ENCODE data around the gene CTXND1. TPM values are rescaled to one million over a fixed set of nuclear protein-coding genes. Genes with fewer than 3 reads are reported as not detected.

The CTXND1 gene
- total RNA-seq, 1 donor from 2014 or later = 0.41 TPM

DNA sequence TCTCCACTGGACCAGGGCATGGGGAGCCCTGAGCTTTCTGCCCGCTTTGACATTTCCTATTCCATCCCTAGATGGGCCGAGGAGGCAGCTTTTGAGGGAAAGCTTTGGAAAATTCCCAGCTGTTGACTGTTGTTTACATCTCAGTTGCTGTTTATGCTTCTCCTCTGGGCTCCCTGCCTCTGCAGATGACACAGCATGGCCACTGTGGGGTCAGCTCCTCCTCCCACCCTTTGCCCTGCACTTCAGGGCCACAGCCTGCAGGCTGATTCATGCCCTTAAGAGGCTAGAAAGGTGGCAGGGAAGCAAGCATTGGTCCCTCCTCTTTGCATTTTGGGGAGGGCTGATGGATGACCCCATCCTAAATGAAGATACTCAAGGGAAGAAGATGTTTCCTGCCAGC lies 8.5 kb upstream of the CTXND1 start:
- no peak for FAIRE-seq
- DNase-seq (ENCODE audit: low spot score in 2 of 2) = no peak

DNA sequence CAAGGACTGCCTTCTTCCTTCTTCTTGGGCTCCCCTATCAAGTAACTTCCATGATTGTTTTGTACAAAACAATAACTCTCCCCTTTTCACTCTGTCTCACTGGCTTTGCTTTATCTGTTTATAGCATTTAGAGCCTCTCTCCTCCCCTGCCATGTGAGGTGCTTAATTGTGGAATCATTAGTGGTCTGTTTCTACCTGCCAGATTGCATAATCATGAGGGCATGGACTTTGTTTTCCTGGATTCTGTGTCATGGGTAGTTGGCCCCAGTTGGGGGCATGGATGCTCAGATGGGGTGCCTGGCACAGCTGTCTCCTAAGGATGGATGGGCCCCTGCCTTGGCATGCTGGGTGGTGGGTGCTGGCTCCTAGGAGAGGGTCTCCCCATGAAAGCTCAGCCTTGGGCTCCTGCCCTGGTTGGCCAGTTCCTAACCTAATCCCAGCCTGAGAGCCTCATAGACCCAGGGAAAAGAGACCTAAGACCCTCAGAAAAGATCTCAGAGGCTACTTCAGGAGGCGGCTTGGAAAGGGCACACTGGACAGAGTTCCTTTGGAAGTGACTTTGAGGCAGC lies 8.0 kb upstream of the CTXND1 start:
- FAIRE-seq = no peak
- DNase-seq (ENCODE audit: low spot score in 2 of 2) = no peak

DNA sequence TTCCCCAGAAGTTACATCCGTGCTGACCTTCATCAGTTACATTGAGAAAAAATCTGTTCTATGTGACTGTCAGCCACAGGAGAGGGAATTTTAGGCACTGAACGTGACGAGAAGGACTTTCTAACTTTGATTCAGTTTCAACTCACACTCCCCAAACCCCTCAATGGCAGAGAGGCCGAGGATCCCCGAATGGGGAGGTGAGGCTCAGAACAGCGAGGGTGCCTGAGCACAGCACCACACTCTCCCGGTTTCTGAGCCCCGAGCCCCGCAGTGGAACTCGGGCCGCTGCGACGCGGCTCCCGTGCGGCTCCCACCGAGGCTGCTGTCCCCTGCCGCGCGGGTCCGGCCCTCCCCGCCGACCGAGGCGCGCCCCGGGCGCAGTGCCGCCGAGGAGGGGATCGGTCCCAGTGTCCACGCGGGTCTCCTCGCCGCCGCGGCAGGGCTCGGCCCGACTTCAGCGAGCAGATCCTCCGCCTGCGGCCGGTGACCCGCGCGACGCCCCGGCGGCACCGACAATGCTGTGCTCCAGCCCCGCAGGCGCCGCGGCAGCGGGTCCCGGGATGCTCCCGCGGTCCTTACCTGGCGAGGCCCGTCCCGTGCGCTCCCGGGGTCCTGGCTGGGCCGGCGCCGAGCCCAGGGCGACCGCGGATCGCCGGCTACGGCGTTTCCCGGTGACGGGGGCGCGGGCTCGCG lies 439 bp downstream of the CTXND1 start:
- peak in 1 of 2 donors; percentile 34 for DNase-seq (ENCODE audit: low spot score in 2 of 2)
- FAIRE-seq = no peak

DNA sequence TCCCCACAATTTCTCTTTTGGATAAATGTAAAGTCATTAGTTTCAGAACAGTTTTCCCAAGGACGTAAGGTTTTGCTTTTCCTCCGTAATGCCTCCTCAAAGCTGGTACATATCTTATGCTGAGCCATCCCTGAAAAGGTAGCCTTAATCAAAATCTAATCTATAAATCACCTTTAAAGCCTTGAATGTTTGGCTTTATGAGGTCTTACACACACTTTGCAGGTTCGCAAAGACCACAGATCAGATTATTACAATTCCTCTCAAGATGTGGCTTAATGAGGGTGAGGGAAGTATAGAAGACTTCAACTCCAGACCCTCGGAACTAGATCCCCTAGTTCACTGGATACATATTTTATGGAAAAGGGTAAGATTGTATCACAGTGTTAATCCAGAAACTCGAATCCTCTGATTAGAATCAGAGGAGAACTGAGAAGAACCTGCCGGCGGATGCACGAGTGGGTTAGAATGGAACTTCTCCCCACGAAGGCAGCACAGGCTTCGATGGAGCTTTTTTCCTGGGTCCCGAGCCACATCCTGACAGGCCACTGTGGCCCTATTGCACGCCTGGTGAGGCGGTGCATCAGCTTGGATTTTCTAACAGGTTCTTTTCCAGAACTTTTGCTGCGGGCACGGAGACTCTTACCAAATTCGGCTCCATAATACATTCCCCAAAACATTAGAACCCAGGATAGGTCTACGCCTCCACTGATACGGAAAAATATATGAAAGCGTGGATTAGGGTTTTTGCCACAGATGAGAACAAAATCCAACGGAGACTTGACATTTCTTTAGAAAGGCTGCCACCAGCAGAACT lies 1.2 kb downstream of the CTXND1 start:
- DNase-seq (ENCODE audit: low spot score in 2 of 2) = no peak
- no peak for FAIRE-seq

DNA sequence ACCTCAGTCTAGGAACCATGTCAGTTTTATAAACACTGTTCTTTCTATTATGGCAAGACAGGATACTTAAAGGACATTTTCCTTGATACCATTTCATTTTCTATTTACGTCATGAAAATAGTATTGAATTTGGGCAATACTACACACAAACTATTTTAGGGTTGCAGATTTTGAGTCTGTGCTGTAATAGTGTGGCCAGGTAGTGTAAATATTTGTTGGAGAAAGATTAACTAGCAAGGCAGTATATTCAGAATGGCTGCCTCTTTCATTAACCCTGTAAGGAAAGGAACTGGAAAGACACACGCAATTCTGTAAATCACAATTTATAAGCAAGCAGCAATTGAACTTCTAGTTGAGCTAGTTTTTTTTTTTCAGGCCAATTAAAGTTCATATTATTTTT lies 2.0 kb downstream of the CTXND1 start:
- DNase-seq (ENCODE audit: low spot score in 2 of 2) (no peak), FAIRE-seq (no peak)

DNA sequence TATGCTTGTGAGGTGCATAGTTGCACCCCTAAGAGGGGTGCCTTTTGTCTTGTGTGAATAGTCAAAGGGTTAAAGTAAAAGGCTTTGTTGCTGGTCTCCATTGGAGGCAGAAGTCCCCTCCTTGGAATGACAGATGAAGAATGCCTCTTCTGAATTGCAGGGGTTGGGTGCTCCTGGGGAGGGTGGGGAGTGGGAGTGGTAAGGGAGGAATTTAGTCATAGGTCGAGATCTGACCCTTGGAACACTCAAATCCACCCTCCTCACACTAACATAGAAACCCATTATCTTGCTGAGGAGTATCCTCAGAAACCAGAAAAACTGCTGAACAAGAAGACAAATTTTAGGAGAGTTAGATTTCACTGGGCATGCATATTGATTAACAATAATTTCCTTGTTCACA lies 4.7 kb downstream of the CTXND1 start:
- DNase-seq (ENCODE audit: low spot score in 2 of 2) (no peak), FAIRE-seq (no peak)

DNA sequence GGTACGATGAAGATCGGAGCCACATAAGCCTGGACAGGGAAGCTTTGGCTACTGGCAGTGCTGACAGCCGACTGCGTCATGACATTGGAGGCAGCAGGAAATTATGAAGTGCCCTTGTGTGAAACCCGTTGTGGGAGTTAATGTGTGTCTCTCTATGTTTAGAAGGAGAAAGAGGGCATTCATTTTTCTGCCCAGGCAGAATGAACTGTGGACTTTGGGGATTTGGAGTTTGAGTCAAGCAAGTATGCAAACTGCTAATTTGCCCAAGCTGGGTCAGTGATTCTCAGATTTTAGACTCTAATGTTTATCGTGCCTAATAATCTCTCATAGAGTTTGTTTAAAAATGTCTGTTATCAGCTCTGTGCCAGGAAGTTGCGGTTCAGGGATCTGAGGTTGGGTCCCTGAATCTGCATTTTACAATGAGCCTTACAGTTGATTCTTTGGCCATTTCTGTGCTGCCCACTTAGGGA lies 5.6 kb downstream of the CTXND1 start:
- DNase-seq (ENCODE audit: low spot score in 2 of 2) (peak in 1 of 2 donors; percentile 36), FAIRE-seq (no peak)

DNA sequence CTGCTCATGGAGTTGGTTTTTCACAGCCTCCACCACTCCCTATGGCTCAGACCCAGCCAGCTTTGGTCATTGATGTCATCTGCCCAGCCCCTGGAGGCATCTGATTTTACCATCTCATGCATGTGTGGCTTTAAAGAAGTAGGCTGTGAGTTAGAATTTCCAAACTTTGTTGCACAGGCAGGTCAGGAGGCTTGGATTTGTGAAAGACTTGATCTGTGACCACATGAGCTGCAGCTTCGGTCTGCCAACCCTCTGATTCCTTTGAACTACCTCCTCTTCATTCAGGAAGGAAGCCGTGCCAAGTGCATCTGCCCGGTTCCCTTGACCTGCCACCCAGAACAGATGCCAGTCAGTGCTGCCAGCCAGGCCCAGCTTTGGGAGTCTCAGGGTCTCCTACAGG lies 9.2 kb downstream of the CTXND1 start:
- FAIRE-seq (no peak), DNase-seq (ENCODE audit: low spot score in 2 of 2) (no peak)

DNA sequence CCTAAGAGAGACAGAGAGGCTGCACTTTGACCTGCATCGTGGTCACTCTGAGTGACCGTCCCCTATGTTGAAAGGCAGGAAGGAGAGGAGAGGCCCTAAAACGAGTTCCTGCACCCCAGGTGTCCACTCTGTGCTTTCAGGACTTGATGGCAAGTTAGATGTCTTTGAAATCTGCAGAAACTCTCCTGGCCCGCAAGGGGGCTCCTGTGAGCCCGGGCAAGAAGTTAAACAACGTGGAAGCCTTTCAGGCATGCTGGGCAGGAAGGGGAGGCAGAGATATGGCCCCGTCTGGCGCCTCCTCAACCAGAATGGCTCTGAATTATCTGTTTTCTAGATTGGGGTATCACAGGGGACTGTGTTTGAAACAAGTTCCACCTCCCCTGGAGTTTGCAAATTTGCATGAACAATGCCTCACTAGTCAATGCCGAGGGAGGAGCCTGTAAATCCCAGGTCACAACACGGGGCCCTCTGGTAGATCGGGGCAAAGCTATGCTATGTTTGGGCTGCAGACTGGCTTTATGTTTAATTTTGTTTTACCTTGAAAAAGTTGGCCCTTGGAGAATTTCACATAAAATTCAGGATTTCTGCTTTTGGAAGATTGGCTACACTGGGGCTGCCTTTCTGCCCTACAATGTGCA lies 9.8 kb downstream of the CTXND1 start:
- no peak for DNase-seq (ENCODE audit: low spot score in 2 of 2)
- no peak for FAIRE-seq

DNA sequence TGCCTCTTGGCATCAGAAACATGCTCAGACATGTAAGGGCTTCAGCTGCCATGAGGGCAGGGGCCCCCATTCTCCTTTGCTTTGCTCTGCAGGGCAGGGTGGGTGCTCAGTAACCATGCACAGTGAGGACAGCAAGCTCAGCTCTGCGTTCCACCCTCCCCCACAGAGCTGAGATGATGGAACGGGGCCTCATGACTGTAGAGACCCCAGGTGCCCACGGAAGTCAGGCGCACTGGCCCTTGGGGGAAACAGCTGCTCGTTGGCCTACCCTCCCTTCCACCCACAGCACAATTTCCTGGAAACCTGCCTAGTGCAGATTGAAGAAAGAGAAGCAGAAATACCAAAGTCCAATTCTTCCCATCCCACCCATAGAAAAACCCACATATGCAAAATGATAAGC lies 10.5 kb downstream of the CTXND1 start:
- DNase-seq (ENCODE audit: low spot score in 2 of 2) = no peak
- FAIRE-seq = no peak

DNA sequence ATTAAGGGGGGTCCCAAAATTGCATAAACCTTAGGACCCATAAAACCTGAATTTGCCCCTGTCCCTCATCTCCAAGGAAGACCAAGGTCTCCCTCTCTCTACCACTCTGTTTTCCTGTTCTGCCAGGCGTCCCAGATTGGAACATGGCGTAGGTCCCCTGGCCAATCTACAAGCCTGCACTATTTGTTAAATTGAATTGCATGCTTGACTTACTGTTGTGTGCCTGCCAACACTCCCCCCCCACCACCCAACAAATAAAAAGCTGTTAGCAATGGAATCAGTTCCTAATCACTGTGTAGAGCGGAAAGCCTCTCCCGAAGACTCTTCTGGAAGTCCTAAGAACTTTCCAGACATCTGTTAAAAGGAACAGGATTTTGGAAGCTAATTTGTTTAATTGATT lies 11.7 kb downstream of the CTXND1 start:
- no peak for FAIRE-seq
- no peak for DNase-seq (ENCODE audit: low spot score in 2 of 2)

DNA sequence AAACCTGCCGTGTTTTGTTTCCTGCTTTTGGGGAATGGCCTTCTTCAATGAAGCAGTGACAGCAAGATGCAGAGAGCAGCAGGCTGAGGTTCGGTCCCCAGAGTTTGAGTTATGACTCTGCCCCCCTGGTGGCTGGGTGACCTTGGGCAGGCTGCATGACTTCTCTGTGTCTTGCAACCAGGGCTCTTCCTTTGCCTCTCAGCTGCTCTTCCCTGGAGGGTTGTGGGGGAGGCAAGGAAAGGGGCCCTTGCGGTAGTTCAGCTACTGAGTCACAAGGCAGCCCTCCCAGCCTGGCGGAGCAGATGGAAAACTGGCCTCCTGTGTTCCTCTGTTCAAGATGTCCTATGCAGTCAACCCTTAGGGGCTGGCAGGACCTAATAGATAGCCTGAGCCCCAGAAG lies 17.1 kb downstream of the CTXND1 start:
- DNase-seq (ENCODE audit: low spot score in 2 of 2) (no peak), FAIRE-seq (no peak)

DNA sequence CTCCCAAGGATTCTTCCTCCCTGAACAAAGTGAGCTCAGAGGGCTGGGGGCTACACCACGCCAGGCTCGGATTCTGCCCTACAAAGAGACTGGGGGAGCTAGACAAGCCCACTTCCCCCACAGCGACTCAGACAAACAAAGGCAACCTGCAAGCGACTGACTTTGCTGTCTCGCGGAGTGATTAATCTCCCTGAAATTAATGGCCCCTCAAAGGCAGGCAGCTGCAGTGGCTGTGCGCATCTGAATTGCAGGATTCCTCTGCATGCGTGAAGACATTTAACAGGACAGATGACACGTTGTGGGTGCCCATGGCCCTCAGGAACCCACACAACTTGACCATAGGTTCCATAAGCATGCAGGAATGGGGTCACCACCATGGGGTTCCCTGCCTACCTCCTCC lies 18.4 kb downstream of the CTXND1 start:
- no peak for DNase-seq (ENCODE audit: low spot score in 2 of 2)
- FAIRE-seq = no peak

DNA sequence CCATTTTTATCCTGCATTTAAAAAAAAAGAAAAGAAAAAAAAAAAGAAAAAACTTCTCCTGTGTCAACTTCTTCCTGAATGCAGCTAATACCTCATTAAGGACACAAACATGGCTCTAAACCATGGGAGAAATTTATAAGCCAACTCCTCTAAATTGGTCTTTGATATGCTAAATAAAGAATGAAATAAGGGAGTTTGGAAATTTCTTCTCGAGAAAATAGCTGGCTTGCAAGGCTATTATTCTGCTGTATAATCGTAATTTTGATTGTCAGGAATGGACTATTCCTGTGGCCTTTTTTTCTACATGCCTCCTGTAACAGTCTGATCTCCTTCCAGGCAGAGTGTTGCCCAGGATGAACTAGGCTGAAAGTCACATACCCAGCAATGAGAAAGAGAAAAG lies 20.6 kb downstream of the CTXND1 start:
- DNase-seq (ENCODE audit: low spot score in 2 of 2) (no peak), FAIRE-seq (no peak)

DNA sequence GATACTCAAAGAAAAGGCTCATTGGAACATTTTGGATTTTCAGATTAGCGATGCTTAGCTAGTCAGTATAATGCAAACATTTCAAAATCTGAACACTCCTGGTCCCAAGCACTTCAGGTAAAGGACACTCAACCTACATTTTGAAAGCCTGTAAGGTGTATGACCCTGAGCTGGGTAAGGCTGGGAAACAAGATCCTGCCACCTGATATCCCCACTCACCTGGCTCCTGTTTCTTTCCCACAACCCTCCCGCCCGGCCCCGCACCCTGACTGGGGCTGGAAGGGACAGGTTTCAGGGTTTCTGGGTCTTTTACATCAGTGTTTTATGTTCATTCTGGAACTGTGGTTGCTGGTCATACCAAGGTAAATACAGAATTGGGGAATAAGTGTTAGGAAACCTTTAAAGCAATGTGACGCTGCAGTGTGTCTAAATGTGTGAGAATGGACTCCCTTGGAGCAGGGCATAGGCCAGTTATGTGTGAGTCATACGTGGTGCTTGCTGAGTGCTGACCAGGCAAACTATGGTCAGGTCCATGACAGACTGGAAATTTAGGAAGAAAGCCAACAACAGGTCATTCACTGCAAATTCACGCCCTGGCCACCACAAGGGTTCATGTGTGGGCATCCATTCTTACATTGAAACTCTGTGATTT lies 22.9 kb downstream of the CTXND1 start:
- DNase-seq (ENCODE audit: low spot score in 2 of 2) (no peak), FAIRE-seq (no peak)

DNA sequence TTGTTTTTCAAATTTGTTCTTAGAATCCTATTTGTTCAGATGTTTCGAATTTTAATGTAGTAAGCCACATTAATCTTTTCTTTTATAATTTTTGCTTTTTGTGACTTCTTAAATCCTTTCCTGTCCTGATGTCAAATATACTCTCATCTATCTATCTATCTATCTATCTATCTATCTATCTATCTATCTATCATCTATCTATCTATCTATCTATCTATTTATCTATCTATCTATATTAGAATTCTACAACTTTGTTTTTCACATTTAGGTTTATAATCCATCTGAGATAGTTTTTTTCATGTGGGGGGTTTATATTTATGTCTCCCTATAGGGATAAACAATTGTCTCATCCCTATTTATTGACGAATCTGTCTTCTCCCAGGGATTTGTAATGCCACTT lies 32.1 kb downstream of the CTXND1 start:
- DNase-seq (ENCODE audit: low spot score in 2 of 2) (no peak), FAIRE-seq (no peak)

DNA sequence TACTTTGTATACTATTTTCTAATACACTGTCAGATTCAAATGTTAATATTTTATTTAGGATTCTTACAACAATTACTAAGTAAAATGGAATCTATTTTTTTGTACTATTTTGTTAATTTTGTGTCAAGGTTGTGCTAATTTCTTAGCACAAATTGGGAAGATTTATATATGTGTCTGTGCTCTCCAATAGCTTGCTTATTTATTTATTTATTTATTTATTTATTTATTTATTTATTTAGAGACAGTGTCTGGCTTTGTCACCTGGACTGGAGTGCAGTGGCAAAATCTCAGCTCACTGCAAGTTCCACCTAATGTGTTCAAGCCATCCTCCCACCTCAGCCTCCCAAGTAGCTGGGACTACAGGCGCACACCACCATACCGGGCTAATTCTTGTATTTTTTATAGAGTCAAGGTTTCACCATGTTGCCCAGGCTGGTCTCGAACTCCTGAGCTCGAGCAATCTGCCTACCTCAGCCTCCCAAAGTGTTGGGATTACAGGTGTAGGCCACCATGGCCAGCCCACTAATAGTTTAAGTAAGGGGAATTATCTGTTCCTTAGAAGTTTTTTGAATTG lies 34.6 kb downstream of the CTXND1 start:
- no peak for FAIRE-seq
- no peak for DNase-seq (ENCODE audit: low spot score in 2 of 2)

DNA sequence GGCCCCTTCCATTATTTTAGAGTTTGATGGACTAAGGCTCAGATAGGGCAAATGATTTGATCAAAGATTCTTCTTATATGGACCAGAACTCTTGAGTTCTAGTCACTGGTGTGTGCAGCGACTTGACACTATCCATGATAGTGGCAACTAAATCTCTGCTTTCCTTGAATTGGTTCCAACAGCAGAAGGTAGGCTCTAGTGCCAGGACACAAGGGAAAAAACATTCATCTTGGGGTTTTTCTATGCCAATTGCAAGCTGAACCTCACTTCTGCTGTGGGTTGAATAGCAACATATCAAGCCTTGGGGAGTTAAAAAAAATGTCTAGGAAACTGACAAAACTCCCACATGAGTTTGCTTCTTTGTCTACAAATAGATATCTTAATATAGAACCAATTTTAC lies 35.1 kb downstream of the CTXND1 start:
- FAIRE-seq (no peak), DNase-seq (ENCODE audit: low spot score in 2 of 2) (no peak)

DNA sequence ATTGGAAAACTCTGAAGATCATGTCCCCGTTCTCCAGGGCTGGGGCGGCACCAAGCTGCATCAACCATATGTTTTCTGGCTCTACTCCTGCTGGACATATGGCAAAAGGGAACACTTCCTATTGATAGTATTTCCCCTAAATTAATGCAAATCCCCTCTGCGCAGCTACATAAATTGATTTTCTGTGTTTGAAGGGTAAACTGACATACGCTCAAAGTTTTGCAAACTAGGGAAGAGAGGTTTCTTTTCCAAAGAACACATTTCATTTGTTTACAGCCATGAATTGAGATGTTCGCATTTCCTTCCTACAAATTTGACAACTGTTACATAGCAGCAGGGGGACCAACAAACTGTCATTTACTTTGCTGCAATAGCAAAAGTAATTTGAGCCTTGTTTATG lies 35.9 kb downstream of the CTXND1 start:
- FAIRE-seq (no peak), DNase-seq (ENCODE audit: low spot score in 2 of 2) (no peak)

DNA sequence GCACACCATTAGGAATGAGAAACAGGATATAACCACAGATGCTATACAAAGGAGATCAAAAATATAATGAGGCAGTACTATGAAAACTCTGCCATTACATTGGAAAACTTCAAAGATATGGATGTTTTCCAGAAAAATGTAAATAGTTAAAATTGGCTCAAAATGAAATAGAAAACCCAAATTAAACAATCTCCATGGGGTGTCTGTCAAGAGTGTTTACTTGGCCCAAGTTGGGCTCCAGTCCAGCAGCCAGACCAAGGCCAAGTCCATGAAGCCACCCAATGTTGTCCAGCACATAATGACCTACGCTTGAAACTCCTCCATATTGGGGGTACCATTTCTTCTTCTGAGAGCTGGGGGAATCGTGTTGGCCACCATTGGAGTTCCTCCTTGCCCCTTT lies 37.1 kb downstream of the CTXND1 start:
- FAIRE-seq = no peak
- DNase-seq (ENCODE audit: low spot score in 2 of 2) = no peak

Data from frontal cortex (tissue), 4 donors.